ENCODE results near the gene IGFBP2. TPM values are rescaled to one million over a fixed set of nuclear protein-coding genes. Genes with fewer than 3 reads are reported as not detected.

The IGFBP2 gene
- total and polyA plus RNA-seq, 2 donors (not counting 1 experiment from before 2014, with no cell fraction given) = not detected

DNA sequence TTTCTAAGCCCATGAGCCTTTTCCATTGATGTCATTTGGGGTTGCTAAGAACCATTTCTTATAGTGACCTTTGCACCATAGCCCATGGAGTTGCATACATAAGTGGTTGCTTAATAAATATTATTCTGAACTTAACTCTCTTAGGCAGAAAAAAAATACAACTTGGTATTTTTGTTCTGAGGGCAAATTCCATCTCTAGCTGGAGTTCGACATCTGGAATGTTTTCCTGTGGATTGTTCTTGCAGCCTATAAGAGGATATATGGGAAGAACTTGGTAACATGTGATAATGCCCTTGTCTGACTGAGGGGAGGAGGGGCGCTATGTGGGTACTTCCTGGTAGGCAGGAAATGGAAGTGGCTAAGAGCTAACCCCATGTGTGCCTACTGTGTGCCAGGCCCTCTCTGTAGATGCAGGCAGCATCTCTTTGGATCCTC is 20.7 kb downstream of the IGFBP2 start:
- Mint-ChIP-seq H3K27me3 (peaks cover 35% of the 10 kb centered on the region), H3K27ac (no peak overlapping the region), H3K4me3 (no peak overlapping the region), H3K9me3 (ENCODE audit: insufficient read depth) (no peaks in the 10 kb centered on the region), H3K4me1 (no peaks in the 10 kb centered on the region)
- Histone ChIP-seq H3K27ac (ENCODE audit: low read length in 2 of 2) (no peak overlapping the region), H3K9me3 (ENCODE audit: control extremely low read depth in 1 of 3, control insufficient read depth in 2 of 3, insufficient read depth in 1 of 3, low read length in 2 of 3) (peaks cover 0 to 2% (median 0%) of the 10 kb centered on the region in 3 donors), H3K9ac (ENCODE audit: low read length) (no peak overlapping the region), H4K20me1 (ENCODE audit: control insufficient read depth, insufficient read depth, low read length, poor library complexity, severe bottlenecking) (no peaks in the 10 kb centered on the region), H2AFZ (ENCODE audit: insufficient read depth, low read depth, low read length, poor library complexity, severe bottlenecking) (no peak overlapping the region), H3K4me3 (ENCODE audit: control extremely low read depth in 1 of 5, extremely low read depth in 1 of 5, insufficient read depth in 1 of 5, low read depth in 2 of 5, low read length in 4 of 5) (no peak overlapping the region), H3K4me1 (ENCODE audit: control insufficient read depth in 2 of 2, insufficient read depth in 2 of 2, low read length in 2 of 2) (no peaks in the 10 kb centered on the region), H3K36me3 (replicated peaks in 1 of 2; ENCODE audit: control extremely low read depth in 1 of 2, control insufficient read depth in 1 of 2, extremely low read depth in 1 of 2, insufficient read depth in 2 of 2, low read length in 1 of 2) (no peaks in the 10 kb centered on the region), H3K4me2 (replicated peaks; ENCODE audit: low read depth, low read length, poor library complexity, severe bottlenecking) (no peak overlapping the region), H3K79me2 (ENCODE audit: control insufficient read depth, insufficient read depth, low read length) (no peaks in the 10 kb centered on the region), H3K27me3 (replicated peaks in 1 of 4; ENCODE audit: control extremely low read depth in 1 of 4, control insufficient read depth in 3 of 4, insufficient read depth in 4 of 4, low read length in 3 of 4) (peaks cover 0 to 8% (median 0%) of the 10 kb centered on the region in 4 experiments)
- no peak for TF ChIP-seq EZH2 (IDR thresholded peaks at IDR 0.05; ENCODE audit: borderline replicate concordance, insufficient read depth, low read depth, low read length, poor library complexity, severe bottlenecking)
- TF ChIP-seq, protein P1, sequence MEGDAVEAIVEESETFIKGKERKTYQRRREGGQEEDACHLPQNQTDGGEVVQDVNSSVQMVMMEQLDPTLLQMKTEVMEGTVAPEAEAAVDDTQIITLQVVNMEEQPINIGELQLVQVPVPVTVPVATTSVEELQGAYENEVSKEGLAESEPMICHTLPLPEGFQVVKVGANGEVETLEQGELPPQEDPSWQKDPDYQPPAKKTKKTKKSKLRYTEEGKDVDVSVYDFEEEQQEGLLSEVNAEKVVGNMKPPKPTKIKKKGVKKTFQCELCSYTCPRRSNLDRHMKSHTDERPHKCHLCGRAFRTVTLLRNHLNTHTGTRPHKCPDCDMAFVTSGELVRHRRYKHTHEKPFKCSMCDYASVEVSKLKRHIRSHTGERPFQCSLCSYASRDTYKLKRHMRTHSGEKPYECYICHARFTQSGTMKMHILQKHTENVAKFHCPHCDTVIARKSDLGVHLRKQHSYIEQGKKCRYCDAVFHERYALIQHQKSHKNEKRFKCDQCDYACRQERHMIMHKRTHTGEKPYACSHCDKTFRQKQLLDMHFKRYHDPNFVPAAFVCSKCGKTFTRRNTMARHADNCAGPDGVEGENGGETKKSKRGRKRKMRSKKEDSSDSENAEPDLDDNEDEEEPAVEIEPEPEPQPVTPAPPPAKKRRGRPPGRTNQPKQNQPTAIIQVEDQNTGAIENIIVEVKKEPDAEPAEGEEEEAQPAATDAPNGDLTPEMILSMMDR (IDR thresholded peaks at IDR 0.05) = no peak
- ChIA-PET POLR2A (no interaction called here), CTCF (interaction anchor here (0.8 to 1.7 kb wide), 2 partner anchors 11 to 136 kb away, joined by 3 to 6 read pairs; no protein-coding TSS in a partner anchor)
- ATAC-seq (ENCODE audit: low read depth) (no peak), DNase-seq (no peak)
- 86% methylated on average over 2 of the region's 2 CpGs for WGBS (ENCODE audit: insufficient coverage)
- intact Hi-C loops (cut with micrococcal nuclease) = no loop called here

DNA sequence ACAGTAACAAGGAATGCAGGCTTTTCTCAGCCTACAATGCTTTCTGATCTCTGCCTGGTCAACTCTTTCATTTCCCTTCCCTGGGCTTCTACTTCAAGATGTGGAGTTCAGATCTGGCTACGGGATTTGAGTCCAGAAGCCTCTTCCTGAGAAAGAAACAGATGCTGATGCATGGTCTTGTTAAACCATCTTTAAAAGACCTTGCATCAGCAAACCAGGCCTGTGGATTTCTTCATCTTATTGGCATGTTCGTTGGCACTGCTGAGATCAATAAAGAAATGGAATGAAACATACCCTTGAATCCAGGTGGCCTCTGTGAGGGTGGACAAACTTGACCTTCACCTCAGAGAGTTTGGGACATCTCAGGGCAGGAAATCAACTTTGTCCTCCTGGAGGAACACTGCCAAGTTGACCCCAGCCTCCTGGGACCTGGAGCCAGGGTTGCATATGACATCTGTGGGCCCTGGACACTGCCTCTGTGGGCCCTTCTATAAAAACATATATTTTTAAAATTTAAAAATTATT is 21.4 kb downstream of the IGFBP2 start:
- ChIA-PET CTCF (no interaction called here), POLR2A (no interaction called here)
- H3K9ac ChIP-seq (ENCODE audit: low read length) = no peak overlapping the region
- no peak overlapping the region for H3K4me2 ChIP-seq (replicated peaks; ENCODE audit: low read depth, low read length, poor library complexity, severe bottlenecking)
- no peak overlapping the region for H3K4me3 ChIP-seq (ENCODE audit: control extremely low read depth in 1 of 5, extremely low read depth in 1 of 5, insufficient read depth in 1 of 5, low read depth in 2 of 5, low read length in 4 of 5)
- Mint-ChIP-seq H3K4me3 (no peak overlapping the region), H3K9me3 (ENCODE audit: insufficient read depth) (no peaks in the 10 kb centered on the region), H3K4me1 (no peaks in the 10 kb centered on the region), H3K27me3 (peaks cover 33% of the 10 kb centered on the region), H3K27ac (no peak overlapping the region)
- no peaks in the 10 kb centered on the region for H3K36me3 ChIP-seq (replicated peaks in 1 of 2; ENCODE audit: control extremely low read depth in 1 of 2, control insufficient read depth in 1 of 2, extremely low read depth in 1 of 2, insufficient read depth in 2 of 2, low read length in 1 of 2)
- WGBS (ENCODE audit: insufficient coverage) = 92% methylated on average over 2 of the region's 2 CpGs
- no peak overlapping the region for H2AFZ ChIP-seq (ENCODE audit: insufficient read depth, low read depth, low read length, poor library complexity, severe bottlenecking)
- intact Hi-C loops (cut with micrococcal nuclease) = no loop called here
- DNase-seq (no peak), ATAC-seq (ENCODE audit: low read depth) (no peak)
- H3K9me3 ChIP-seq (ENCODE audit: control extremely low read depth in 1 of 3, control insufficient read depth in 2 of 3, insufficient read depth in 1 of 3, low read length in 2 of 3) = peaks cover 0 to 2% (median 0%) of the 10 kb centered on the region in 3 donors
- TF ChIP-seq EZH2 (IDR thresholded peaks at IDR 0.05; ENCODE audit: borderline replicate concordance, insufficient read depth, low read depth, low read length, poor library complexity, severe bottlenecking) = no peak
- TF ChIP-seq, protein P1 (IDR thresholded peaks at IDR 0.05) = no peak
- no peaks in the 10 kb centered on the region for H3K79me2 ChIP-seq (ENCODE audit: control insufficient read depth, insufficient read depth, low read length)
- H3K27me3 ChIP-seq (replicated peaks in 1 of 4; ENCODE audit: control extremely low read depth in 1 of 4, control insufficient read depth in 3 of 4, insufficient read depth in 4 of 4, low read length in 3 of 4) = peaks cover 0 to 8% (median 0%) of the 10 kb centered on the region in 4 experiments
- H4K20me1 ChIP-seq (ENCODE audit: control insufficient read depth, insufficient read depth, low read length, poor library complexity, severe bottlenecking) = no peaks in the 10 kb centered on the region
- H3K4me1 ChIP-seq (ENCODE audit: control insufficient read depth in 2 of 2, insufficient read depth in 2 of 2, low read length in 2 of 2) = no peaks in the 10 kb centered on the region
- H3K27ac ChIP-seq (ENCODE audit: low read length in 2 of 2) = no peak overlapping the region
